Heart right ventricle (tissue), 16 donors: Measurements from ENCODE around the gene CD33. TPM values are rescaled to one million over a fixed set of nuclear protein-coding genes. Genes with fewer than 3 reads are reported as not detected.

Source experiments
- ATAC-seq, 8 donors: fragments of 200-7000 bp; cut with Tn5 transposase; one replicate each; pipeline ENCODE4 v1.9.1; 2020; ENCODE audit warnings: mild to moderate bottlenecking in 8 of 8, moderate library complexity in 8 of 8, moderate number of reproducible peaks in 1 of 8
- DNase-seq, 2 donors: peaks; one replicate each; pipeline ENCODE4 v3.0.0-alpha.2; 2020
- H3K27ac ChIP-seq, 10 donors: fragments of 200-600 bp; sonication (generic) in 2 of 10; one replicate each; pipeline versions ENCODE4 v1.5.0 to v1.8.0; 2020 to 2022; ENCODE audit warnings: mild to moderate bottlenecking in 3 of 10
- H3K27me3 ChIP-seq, 7 donors: fragments of 200-600 bp; one replicate each; pipeline ENCODE4 v1.8.0; 2021 to 2022; ENCODE audit warnings: mild to moderate bottlenecking in 2 of 7
- H3K36me3 ChIP-seq, 9 donors: fragments of 200-600 bp; sonication (generic) in 1 of 9; one replicate each; pipeline versions ENCODE4 v1.5.0 to v1.8.0; 2020 to 2022; ENCODE audit warnings: mild to moderate bottlenecking in 2 of 9
- H3K4me1 ChIP-seq, 9 donors: fragments of 200-600 bp; sonication (generic) in 1 of 9; one replicate each; pipeline versions ENCODE4 v1.5.0 to v1.8.0; 2020 to 2022; ENCODE audit warnings: mild to moderate bottlenecking in 4 of 9
- H3K4me3 ChIP-seq, 10 donors: fragments of 200-600 bp; sonication (generic) in 2 of 10; one replicate each; pipeline versions ENCODE4 v1.5.0 to v1.8.0; 2020 to 2022; ENCODE audit warnings: mild to moderate bottlenecking in 7 of 10, moderate library complexity in 2 of 10
- H3K9me3 ChIP-seq, 11 donors: fragments of 200-600 bp in 10 of 11; sonication (generic) in 2 of 11; one replicate each; pipeline versions ENCODE4 v1.5.0 to v1.8.0; 2013 to 2022; ENCODE audit warnings: mild to moderate bottlenecking in 2 of 11, control low read depth in 1 of 11, moderate library complexity in 1 of 11
- WGBS, 2 donors: extraction: QIAGEN DNeasy Blood & Tissue Kit; methylation state at CpG; one replicate each; pipeline ENCODE4 v1.1.7; 2013; ENCODE audit warnings: inconsistent platforms in 1 of 2; 5-methylcytosine and 5-hydroxymethylcytosine counted together
- intact Hi-C, 10 donors: fragments of 100-400 bp; cut with DNase I; formaldehyde crosslinking; loops; one replicate each; pipeline versions ENCODE4 v1.11.1 to v1.14.2; 2022
- polyA plus RNA-seq, 2 donors: library from polyadenylated mRNA; stranded (reverse); fragments of 200-250 nt; gene quantifications; one replicate each; pipeline ENCODE4 v1.2.3, GENCODE V29; 2013
- total RNA-seq, 10 donors: library from RNA; stranded (reverse); fragmentation: NEBNext Ultra II Directional in 3 of 10; extraction: Animal tissue kit (Norgen Biotek cat#: 25700) in 3 of 10; gene quantifications; one replicate each; pipeline versions ENCODE4 v1.2.1 to v1.2.4, GENCODE V29; 2021 to 2023
- TF ChIP-seq, protein P1 (sequence below), 9 donors: fragments of 200-600 bp; sonication (generic) in 2 of 9; IDR thresholded peaks; one replicate each; pipeline versions ENCODE4 v1.5.0 to v1.8.0; 2021 to 2022; ENCODE audit warnings: antibody characterized with exemption in 9 of 9, mild to moderate bottlenecking in 5 of 9, moderate library complexity in 1 of 9
- donor health status: Arrhythmogenic right ventricular cardiomyopathy.
- donor health status: ischemic (EF 13 %, LVEDD 7.1; RV severe dilation, severe dysfunction).
- donor health status: healthy with polysubstance abuse.
- donor health status: DM: no; HTN: yes; CAD: no.
- donor health status: DM: no; HTN: no; CAD: no.
- donor health status: ischemic (EF 25% LVEDD 6.9; RV normal size, moderate dysfunction).
- donor health status: ischemic (EF 25% LVEDD 5.7; RV mildly dilated, moderate dysfunction).
- donor health status: healthy.
- donor health status: DM: yes; HTN: yes; CAD: no.
- donor health status: Ischemic cardiomyopathy.
- donor health status: ischemic (EF 35%, LVEDD 5.7; RV mildly dilated, moderate dysfunction).
- donor health status: nonischemic (EF 11% LVEDD 7.7; RV severe dilation, severe dysfunction).
- donor health status: DM: yes; HTN: yes; CAD: no.
- donor health status: PGD.
- donor health status: ischemic (EF 29% LVEDD 5.4; RV normal size, mild dysfunction).
- donor health status: nonischemic (EF 23%, LVEDD 6.1; RV moderate dilation, normal function).

The CD33 gene
- total and polyA plus RNA-seq, 12 donors: 0.51 to 16.6 (median 2.0) TPM

DNA sequence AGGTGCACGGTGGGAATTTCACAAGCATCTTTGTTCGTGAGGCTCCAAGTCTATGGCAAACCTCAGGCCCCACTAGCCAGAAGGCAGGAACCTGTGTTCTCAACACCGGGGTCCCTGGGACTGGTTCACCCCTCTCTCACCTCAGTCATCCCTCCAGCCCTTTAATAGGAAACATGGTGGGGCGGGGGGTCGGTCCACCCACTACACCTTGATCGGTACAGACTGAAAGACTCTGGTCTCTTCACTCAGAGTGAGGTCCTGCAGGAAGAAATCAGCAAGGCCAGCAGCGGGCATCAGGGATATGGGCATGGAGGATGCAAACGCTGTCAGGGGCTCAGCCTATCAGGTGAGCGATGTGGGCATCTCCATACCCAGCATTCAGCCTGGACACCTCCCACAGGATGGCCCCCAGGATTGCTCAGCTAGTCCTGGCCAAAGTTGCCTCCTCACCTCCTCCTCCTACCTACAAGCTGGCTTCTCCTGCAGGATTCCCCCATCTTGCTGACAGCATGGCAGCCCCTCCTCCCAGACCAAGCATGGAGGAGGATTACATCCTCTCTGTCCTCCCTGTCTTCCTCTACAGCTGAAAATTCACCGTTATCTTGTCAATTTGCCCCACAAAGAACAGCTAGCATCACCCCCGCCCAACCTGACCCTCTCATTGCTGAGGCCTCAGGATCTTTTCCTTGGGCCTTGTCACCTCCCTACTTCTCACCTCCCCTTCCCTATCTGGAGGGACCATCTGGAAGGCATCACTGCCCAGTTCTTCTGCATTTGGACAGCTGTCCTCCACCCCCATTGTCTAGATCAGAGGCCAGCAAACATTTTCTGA lies 37.3 kb upstream of the CD33 start:
- WGBS, 2 donors: 83 to 86% methylated on average over 11 of the region's 11 CpGs
- intact Hi-C loops: no loop called here
- ATAC-seq (no peak), DNase-seq (no peak)
- H3K36me3 ChIP-seq: no peaks in the 10 kb centered on the region
- no peak overlapping the region for H3K27ac ChIP-seq
- TF ChIP-seq, protein P1, sequence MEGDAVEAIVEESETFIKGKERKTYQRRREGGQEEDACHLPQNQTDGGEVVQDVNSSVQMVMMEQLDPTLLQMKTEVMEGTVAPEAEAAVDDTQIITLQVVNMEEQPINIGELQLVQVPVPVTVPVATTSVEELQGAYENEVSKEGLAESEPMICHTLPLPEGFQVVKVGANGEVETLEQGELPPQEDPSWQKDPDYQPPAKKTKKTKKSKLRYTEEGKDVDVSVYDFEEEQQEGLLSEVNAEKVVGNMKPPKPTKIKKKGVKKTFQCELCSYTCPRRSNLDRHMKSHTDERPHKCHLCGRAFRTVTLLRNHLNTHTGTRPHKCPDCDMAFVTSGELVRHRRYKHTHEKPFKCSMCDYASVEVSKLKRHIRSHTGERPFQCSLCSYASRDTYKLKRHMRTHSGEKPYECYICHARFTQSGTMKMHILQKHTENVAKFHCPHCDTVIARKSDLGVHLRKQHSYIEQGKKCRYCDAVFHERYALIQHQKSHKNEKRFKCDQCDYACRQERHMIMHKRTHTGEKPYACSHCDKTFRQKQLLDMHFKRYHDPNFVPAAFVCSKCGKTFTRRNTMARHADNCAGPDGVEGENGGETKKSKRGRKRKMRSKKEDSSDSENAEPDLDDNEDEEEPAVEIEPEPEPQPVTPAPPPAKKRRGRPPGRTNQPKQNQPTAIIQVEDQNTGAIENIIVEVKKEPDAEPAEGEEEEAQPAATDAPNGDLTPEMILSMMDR (IDR thresholded peaks at IDR 0.05): no peak
- no peak overlapping the region for H3K4me3 ChIP-seq
- H3K4me1 ChIP-seq: peaks cover 0 to 4% (median 0%) of the 10 kb centered on the region in 9 donors
- no peaks in the 10 kb centered on the region for H3K9me3 ChIP-seq
- H3K27me3 ChIP-seq: peaks cover 0 to 35% (median 31%) of the 10 kb centered on the region in 7 donors

- no peak for DNase-seq
- Histone ChIP-seq H3K9me3 (no peaks in the 10 kb centered on the region), H3K4me1 (peaks cover 0 to 4% (median 0%) of the 10 kb centered on the region in 9 donors), H3K27ac (no peak overlapping the region), H3K36me3 (no peaks in the 10 kb centered on the region), H3K4me3 (no peak overlapping the region), H3K27me3 (peaks cover 0 to 35% (median 31%) of the 10 kb centered on the region in 7 donors)
- no peak for ATAC-seq
- TF ChIP-seq, protein P1 (IDR thresholded peaks at IDR 0.05): no peak
- intact Hi-C loops: no loop called here
- 71 to 83% methylated on average over 2 of the region's 2 CpGs for WGBS, 2 donors
These were observed 36.7 kb upstream of the CD33 start for GRCh38 chr19:51188227-51188559.

DNA sequence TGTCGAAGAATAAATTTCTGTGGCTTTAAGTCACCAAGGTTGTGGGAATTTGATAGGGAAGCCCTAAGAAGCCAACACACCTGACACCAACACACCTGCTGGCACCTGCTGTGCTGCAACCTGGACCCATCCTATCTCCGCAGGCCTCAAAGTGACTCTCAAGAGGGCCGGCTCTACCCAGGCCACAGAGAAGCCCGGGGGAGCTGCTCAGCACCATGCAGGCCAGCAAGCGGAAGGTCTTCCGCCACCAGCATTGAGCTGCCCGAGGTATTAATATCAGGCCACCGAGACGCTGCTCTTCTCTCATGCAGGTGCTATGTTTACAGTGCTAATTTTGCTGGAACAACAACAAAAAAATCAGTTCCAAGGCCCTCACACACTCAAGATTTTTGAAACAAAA lies 32.2 kb upstream of the CD33 start:
- TF ChIP-seq, protein P1 (IDR thresholded peaks at IDR 0.05): no peak
- WGBS, 2 donors: 85 to 87% methylated on average over 9 of the region's 9 CpGs
- Histone ChIP-seq H3K36me3 (no peaks in the 10 kb centered on the region), H3K27me3 (peaks cover 0 to 19% (median 4%) of the 10 kb centered on the region in 7 donors), H3K4me3 (no peak overlapping the region), H3K9me3 (no peaks in the 10 kb centered on the region), H3K27ac (no peak overlapping the region), H3K4me1 (no peaks in the 10 kb centered on the region)
- DNase-seq (no peak), ATAC-seq (no peak)
- intact Hi-C loops: no loop called here

- WGBS, 2 donors: 61 to 65% methylated on average over 18 to 20 of the region's 21 CpGs
- no peaks in the 10 kb centered on the region for H3K4me1 ChIP-seq
- H3K4me3 ChIP-seq: no peak overlapping the region
- TF ChIP-seq, protein P1 (IDR thresholded peaks at IDR 0.05): no peak
- intact Hi-C loops: no loop called here
- H3K9me3 ChIP-seq: no peaks in the 10 kb centered on the region
- no peaks in the 10 kb centered on the region for H3K36me3 ChIP-seq
- DNase-seq (no peak), ATAC-seq (peak in 1 of 8 donors; percentile 34)
- H3K27ac ChIP-seq: no peak overlapping the region
- peaks cover 0 to 32% (median 21%) of the 10 kb centered on the region in 7 donors for H3K27me3 ChIP-seq
These were observed 30.2 kb upstream of the CD33 start for GRCh38 chr19:51194527-51195315.
